Skin of body (tissue), 2 donors: ENCODE data around the gene HAO2. TPM values are rescaled to one million over a fixed set of nuclear protein-coding genes. Genes with fewer than 3 reads are reported as not detected.
"Not testable (repeated sequence)": the region's sequence is repeated elsewhere in the genome, so short reads cannot be mapped to it uniquely, and the experiment has no call there.

Experiments used
- DNase-seq: peaks from one replicate; lab custom pipeline; 2025; lab: John Stamatoyannopoulos, UW
- total RNA-seq: library from RNA; depleted of rRNA; stranded (reverse); fragments of >200 nt; gene quantifications from one replicate; pipeline ENCODE4 v1.2.3, GENCODE V29; 2014

The HAO2 gene
- total RNA-seq, 1 donor from 2014 or later, result 0.20 TPM

DNA sequence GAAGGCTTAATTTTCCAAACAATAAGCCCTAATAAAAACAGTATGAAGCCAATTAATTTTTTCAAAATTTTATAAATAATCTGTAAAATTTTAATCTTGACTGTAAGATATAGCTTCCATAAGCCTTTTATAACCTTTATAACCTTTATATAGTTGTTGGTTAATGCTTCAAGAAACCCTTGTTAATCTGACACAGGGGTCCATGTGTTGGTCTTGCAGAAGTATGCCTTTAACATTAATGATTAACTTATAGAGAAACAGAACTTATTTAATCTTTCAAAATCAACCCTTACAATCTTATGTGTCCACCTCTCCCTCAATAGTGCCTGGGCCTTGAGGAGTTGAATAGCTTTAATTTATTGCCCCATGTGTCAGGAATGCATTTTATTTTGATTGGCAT is 23.2 kb upstream of the HAO2 start:
- no peak for DNase-seq

DNA sequence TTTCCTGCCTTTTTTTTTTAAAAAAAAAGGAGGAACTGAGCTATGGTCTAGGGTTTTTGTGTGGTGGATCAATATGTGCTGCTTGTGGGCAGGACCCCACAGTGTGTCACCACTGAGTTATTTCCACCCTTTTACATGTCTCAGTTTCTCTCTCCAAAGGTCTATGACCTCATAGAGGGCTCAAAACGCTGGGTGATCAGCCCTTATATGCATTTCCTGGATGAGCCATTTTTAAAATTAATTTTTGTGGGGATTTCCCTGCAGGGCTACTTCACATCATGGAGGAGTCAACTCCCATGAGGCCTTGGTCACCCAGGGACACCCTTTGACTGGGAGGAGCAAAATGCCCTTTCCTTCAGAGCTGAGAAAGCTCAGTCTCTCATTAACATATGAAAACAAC is 20.7 kb upstream of the HAO2 start:
- DNase-seq, result no peak

DNA sequence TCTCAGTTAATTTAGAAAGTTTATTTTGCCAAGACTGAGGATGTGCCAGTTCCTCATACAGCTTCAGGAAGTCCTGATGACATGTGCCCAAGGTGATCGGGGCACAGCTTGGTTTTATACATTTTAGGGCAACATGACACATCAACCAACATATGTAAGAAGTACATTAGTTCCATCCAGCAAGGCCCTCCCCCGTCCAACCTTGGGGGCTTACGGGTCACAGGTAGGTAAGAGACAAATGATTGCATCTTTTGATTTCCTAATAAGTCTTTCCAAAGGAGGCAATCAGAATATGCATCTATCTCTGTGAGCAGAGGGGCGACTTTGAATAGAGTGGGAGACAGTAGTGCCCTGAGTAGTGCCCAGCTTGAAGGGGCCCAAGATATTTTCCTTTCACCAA is 19.6 kb upstream of the HAO2 start:
- DNase-seq, result no peak

DNA sequence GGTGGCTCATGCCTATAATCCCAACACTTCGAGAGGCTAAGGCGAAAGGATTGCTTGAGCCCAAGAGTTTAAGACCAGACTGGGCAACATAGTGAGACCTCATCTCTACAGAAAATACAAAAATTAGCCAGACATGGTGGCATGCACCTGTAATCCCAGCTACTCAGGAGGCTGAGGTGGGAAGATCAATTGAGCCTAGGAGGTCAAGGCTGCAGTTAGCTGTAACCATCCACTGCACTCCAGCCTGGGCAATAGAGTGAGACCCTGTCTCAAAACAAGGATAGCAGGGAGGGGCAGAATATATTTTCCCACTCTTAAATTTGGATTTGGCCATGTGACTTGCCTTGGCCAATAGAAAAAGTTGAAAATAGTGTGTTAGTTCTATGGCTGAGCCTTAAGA is 17.7 kb upstream of the HAO2 start:
- DNase-seq, result not testable (repeated sequence)

DNA sequence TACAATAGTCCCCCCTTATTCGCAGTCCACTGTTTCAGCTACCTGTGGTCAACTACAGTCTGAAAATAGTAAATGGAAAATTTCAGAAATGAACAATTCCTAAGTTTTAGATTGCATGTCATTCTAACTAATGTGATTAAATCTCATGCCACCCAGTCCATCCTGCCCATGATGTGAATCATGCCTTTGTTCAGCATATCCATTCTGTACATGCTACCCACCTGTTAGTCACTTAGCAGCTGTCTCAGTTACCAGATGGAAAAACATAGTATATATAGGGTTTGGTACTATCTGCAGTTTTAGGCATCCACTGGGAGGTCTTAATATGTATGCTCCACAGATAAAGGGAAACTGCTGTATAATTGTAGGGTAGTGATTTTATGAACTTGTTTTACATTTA is 16.6 kb upstream of the HAO2 start:
- DNase-seq, result no peak

DNA sequence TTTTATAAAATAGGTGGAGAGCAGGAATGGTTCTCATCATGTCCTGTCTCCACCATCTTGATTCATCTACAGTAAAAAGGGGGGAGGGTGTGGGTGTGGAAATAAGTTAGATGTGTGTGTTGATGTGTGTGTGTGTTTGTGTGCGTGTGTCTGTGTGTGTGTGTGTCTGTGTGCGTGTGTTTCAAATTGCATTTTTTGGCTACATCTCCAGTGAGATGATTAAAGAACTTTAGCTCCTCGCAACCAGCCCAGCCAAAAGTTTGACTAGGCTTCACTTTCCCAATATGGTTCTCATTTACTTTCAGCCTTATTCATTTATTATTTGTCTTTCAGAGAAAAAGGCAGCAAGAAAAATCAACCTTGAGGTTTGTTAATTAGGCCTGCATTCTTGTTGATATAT is 14.7 kb upstream of the HAO2 start:
- peak; percentile 41 for DNase-seq

DNA sequence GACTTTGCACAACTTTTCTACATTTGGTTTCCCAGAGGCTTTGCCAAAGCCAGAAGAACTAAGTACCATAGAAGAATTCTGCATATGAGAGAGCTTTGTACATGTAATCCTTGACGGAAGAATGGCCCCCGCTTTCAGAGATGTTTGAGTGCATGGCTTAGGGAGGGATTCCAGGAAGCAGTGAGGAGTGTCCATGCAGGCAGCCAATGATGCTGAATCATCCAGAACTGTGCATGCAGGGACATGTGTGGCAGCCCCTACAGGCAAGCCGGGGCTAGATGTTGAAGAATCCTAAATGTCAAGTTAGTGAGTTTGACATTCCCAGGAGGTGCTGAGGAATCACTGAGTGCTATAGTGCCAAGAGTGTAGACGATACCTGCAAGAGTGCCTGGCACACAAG is 9.9 kb upstream of the HAO2 start:
- no peak for DNase-seq

DNA sequence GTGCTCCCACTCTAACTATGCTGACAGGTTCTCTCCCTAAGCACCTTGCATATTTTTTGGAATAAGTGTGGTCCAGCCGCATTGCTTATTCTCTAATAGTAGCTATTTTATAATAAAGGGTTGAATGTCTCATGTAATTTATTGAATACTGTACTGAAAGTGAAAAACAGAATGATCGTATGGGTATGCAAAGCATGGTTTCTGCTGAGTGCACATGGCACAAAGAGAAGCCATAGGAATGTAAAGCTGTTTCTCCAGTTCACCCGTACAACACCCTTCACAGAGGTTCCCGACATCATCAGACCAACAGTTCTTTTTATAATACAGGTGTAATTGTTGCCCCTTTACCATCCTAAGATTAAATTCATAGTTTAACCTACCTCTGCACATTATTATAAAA is 8.9 kb upstream of the HAO2 start:
- DNase-seq, result no peak

DNA sequence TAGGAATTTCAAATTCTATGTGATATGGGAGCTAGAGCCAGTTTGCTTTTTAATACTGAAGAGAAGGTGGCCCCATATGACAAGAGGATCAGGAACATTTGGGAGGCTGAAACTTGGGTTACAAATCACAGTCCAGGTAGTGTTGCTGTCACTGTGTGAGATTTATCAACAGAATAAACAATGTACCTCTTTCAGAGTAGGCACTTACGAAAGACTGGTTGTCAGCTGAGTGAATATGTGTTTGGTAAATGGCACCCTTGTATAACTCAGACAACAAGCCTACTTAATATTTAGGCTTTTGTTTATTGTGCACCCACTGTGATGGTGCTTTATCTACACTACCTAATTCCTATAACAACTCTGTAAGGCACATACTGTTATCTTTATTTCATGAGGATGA is 7.4 kb upstream of the HAO2 start:
- no peak for DNase-seq

DNA sequence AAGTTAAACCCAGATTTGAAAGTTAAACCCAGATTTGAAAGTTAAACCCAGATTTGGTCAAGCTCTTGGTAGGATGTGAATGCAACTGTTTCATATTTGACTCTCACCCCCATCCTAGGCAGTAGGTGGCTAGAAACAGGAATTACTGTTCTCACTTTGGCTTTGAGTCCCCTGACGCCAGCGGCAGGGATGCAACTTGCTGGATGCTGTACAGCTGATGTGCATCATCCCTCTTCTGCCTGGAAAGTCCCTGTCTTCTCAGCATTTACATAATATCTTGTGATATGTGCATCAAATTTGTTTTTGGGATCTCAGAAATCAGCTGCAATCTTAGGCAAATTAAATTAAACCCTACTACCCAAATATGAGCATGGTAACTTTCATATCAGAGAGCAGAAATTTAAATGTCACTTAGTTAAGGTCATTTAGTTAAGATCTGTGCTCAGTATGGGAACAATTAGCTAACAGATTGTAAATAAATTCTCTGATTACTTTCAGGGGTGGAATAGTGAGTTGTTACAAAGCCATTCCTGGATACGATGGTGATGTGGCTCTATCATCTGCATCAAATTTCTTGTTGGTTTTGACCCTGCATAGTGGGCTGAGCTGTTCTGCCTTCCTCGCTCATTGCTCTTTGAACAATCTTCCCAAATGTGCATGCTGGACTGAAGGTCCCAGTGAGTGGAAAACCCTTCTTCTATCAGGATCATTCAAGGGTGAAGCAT is 6.8 kb upstream of the HAO2 start:
- no peak for DNase-seq

DNA sequence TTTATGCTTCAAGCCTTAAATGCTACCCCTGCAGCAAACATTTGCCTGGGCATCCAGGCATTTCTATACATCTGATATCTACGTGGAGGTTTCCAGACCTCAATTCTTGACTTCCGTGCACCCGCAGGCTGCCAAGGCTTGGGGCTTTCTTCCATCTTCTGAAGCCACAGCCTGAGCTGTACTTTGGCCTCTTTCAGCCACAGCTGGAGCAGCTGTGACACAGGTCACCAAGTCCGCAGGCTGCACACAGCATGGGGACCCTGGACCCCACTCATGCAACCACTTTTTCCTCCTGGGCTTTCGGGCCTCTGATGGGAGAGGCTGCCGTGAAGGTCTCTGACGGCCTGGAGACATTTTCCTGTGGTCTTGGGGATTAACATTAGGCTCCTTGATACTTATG is 5.4 kb upstream of the HAO2 start:
- DNase-seq, result no peak

DNA sequence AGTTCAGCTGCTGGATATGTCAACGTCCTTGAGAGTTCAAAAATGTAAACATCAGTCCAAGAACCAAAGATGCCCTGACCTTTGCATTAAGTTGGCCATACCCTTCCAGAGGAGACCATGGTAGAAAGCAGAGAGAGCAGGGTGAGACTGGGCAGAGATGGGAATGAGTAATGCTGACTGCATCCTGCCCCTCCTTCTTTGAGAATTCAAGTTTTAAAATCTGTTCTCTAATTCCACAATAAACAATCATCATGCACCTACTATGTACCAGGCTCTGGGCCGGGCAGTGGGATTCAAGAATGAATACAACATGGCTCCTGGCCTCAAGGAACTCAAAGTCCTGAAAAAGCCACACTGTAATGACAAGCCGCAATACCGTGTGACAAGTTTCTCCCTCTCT is 3.9 kb upstream of the HAO2 start:
- no peak for DNase-seq

DNA sequence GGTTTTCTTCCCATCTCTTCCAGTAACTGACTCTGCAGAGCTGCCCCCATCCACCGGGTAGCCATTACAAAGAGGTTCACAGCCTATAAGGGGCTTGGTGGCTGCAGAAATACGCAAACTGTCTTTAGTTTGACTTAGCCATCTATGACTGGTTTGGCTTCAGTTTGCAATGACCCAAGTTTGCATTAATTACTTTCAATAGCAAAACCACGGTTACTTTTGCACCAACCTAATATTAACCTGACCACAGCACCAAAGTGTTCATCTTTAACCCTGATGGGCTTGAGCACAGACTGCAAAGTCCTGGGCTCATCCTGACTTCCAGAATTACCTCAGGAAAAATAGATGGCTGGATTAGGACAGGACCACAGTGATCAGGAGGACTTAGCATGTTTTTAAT is 2.2 kb upstream of the HAO2 start:
- DNase-seq, result no peak

DNA sequence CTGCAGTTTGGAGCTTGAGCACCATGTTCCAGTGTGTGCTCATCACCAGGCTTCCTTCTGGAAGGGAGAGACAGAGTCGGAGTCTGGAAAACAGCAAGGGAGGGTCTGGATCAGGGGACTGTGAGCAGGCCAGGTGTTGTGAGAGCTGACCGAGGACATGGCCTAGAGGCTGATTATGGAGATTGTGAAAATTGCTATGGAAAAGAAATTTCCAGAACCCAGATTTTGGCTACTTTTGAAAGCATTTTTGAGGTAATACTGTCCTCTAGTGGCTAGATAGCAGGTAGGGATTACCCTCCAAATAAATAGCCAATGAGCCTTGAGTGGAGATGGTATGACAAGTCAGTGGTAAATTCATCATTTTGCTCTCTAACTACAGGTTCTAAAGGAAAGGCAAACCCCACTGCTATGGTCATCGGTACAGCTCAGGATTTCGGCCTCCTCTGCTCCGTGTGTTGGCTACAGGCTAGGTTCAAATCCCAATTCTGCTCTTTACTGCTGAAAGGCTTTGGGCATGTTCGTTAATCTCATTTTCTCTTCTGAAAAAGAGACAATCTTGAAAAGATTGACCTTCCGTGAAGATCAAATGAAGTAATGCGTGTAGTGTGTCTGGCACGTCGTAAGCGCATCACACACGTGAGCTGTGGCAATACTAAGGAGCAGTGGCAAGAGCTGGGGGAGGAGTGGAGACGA is 1.0 kb upstream of the HAO2 start:
- peak; percentile 55 for DNase-seq

DNA sequence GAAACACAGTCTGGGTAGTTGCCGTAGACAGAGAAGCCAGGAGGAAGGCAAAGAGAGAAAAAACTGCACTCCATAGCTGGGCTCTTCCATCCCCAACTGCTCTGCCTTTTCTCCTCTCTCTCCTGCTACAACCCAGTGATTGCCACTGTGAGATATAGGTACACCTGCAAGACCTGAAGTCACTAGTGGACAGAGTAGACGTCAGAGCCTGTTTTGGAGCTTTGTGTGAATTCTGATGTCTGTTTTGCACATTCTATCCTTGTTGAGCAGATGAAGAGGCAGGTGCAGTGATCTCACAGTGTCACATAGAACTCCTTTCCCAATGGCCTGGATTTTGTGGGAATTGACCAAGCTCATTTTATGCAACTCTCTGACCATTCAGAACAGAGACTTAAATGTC is 2.2 kb downstream of the HAO2 start:
- no peak for DNase-seq

DNA sequence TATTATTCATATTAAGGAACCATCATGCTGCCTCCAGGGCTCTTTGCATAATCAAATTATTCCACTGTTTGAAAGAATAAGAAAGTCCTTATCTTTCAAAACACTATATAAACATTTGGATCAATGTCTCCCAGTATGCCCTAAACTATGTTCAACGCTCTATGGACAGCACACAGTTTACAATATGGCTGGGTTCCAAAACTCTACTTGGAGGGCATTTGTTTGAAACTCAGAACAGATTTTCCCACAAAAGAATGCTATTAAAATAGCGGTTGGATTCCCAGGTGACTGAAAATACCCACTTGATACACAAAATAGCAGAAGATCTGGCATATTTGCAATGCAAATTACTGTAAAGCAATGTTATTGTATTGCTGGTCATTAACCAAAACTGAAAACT is 3.2 kb downstream of the HAO2 start:
- no peak for DNase-seq

DNA sequence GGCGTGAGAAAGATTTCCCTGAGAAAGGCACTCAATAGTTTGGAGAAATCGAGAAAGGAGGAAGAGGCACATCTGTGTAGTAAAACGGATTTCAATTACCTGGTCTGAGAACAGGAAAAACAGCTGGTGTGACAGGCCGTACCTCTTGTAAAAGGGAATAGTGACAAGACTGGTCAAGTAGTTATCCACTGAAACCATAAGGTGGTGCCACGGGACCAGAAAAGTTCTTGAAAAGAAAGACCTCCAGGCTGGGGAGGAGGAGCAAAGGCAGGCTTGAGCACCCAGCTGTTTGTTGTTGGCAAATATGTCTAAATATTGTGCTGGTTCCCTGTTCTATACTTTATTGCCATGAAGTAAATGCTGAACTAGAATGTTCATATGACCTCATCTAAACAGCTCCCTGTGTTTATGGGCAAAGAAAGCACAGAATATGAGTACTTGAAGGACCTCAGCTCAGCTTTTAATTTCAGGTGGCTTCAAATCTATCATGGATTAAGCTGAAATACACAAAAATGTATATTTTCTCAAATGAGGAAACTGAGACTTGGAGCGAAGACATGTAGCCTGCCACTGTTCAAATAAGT is 4.0 kb downstream of the HAO2 start:
- DNase-seq, result peak; percentile 54

DNA sequence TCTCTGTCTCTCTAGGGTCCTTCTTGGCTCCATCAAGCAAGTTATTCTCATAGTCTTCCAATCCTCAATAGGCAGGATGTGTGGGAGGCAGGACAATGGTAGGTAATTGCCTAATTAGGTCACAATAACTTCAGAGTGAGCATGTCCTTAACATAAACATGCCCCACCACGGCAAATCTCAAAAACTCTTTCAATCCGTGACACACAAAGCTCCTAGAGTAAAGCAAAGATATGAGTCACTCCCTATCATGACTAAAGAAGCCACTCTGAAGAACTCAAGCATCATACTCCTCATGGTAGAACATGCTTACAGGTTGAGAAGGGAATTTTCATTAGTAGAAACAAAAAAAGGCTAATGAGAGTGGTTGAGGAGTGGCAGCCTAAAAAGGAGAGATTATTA is 4.9 kb downstream of the HAO2 start:
- DNase-seq, result no peak

DNA sequence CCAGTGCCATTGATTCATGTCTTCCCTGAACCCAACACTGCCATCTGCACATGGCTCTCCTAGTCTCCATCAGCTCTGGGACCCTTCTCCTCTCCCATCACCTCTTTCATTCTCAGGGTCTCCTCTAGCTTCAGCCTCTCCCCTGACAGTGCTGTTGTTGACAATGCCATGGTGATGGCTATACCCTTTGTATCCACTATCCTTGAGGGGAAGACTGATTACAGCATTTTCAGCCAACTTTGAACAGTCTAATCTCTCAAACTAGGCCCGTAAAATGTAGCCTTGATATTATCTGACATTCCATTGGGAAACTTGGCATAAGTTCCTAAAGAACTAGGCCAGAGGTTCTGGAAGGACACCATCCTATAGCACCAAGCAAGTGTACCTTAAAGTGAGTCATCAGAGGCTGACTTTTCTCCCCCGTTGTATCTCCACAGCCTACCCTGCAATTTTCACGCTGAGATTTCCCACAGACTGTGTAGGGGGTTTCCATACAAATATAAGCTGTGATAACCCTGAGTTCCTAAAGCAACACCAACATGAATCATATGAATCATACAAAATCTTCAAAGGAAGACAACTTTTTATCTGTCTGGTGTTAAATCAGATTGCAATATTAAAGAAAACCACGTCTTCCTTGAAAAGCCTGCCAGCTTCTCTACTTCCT is 5.8 kb downstream of the HAO2 start:
- no peak for DNase-seq

DNA sequence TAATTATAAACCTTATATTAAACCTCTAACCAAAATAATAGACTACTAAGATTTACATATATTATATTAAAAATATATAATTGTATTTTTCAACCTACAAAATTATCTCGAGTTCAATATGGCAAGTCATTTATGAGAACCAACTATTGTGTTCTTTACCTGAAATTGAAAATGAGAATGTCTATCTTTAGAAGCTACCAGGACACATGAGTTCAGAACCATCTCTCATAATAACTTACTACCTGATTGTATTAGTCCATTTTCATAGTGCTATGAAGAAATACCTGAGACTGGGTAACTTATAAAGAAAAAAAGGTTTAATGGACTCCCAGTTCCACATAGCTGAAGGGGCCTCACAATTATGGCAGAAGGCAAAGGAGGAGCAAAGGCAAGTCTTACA is 6.8 kb downstream of the HAO2 start:
- DNase-seq, result no peak

DNA sequence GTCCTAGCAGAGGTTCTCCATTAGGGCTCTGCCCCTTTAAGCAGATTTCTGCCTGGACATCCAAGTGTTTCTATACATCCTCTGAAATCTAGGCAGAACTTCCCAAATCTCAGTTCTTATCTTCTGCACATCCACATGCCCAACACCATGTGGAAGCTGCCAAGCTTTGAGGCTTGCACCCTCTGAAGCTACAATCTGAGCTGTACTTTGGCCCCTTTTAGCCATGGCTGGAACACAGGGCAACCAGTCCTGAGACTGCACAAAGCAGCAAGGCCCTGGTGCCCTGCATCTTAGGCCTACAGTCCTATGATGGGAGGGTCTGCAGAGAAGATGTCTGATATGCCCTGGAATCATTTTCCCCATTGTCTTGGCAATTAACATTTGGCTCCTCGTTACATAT is 8.0 kb downstream of the HAO2 start:
- DNase-seq, result no peak

DNA sequence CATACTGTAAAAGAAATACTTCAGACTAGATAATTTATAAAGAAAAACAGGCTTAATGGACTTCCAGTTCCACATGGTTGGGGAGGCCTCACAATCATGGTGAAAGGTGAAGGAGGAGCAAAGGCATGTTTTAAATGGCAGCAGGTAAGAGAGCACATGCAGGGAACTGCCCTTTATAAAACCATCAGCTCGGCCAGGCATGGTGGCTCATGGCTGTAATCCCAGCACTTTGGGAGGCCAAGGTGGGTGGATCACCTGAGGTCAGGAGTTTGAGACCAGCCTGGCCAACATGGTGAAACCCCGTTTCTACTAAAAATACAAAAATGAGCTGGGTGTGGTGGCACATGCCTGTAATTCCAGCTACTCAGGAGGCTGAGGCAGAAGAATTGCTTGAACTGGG is 9.0 kb downstream of the HAO2 start:
- DNase-seq, result not testable (repeated sequence)

DNA sequence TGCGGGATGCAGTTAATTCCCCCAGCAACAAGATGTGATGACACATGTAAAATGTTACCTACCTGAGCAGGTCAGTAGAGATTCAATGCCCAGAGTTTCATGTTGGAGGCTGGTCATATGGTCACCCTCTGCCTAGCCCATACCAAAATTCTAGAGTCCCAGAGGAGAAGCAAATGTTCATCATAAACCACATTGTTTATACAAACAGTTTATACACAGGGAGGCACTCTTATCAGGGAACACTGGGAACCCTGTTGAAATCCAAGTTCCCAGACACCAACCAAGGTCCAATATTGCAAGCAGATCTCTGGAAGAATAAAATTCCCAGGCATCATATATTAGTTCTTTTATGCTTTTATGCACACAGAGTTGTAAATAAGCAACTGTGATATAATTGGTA is 10.5 kb downstream of the HAO2 start:
- DNase-seq, result no peak
